Naive B cell (primary cell): ENCODE measurements around the gene ZNF143. TPM values are rescaled to one million over a fixed set of nuclear protein-coding genes. Genes with fewer than 3 reads are reported as not detected.
A peak's percentile ranks its signal among the peaks of the same experiment; 100 is the strongest.

Experiments used
- ATAC-seq, 2 donors: fragments of 150-1000 bp; cut with Tn5 transposase; 2 replicates each; pipeline ENCODE4 v1.10.0; 2021; ENCODE audit warnings: low read depth in 2 of 2, mild to moderate bottlenecking in 2 of 2, moderate library complexity in 2 of 2
- DNase-seq: peaks from one replicate; pipeline ENCODE4 v3.0.0; 2022
- H3K27ac Mint-ChIP-seq, 6 donors: one replicate each; pipeline ENCODE4 v1.8.0; 2020 to 2022; ENCODE audit warnings: mild to moderate bottlenecking in 6 of 6, mixed read lengths in 6 of 6, moderate library complexity in 5 of 6, inconsistent platforms in 2 of 6
- H3K27me3 Mint-ChIP-seq, 3 donors: one replicate each; pipeline ENCODE4 v1.8.0; 2021 to 2022; ENCODE audit warnings: mixed read lengths in 3 of 3, mild to moderate bottlenecking in 1 of 3
- H3K36me3 Mint-ChIP-seq, 2 donors: one replicate each; pipeline ENCODE4 v1.8.0; 2020 to 2022; ENCODE audit warnings: mixed read lengths in 2 of 2, inconsistent platforms in 1 of 2, mild to moderate bottlenecking in 1 of 2
- H3K4me1 Mint-ChIP-seq, 3 donors: one replicate each; pipeline ENCODE4 v1.8.0; 2020 to 2022; ENCODE audit warnings: mixed read lengths in 3 of 3, inconsistent platforms in 1 of 3, mild to moderate bottlenecking in 1 of 3, moderate library complexity in 1 of 3
- H3K4me3 Mint-ChIP-seq, 8 donors: one replicate each; pipeline ENCODE4 v1.8.0; 2020 to 2022; ENCODE audit warnings: mild to moderate bottlenecking in 8 of 8, mixed read lengths in 8 of 8, moderate library complexity in 8 of 8, inconsistent platforms in 2 of 8
- H3K9me3 Mint-ChIP-seq, 7 donors: one replicate each; pipeline ENCODE4 v1.8.0; 2020 to 2022; ENCODE audit warnings: mixed read lengths in 7 of 7, mild to moderate bottlenecking in 5 of 7, inconsistent platforms in 2 of 7, moderate library complexity in 1 of 7
- polyA plus RNA-seq, 6 donors: library from polyadenylated mRNA; unstranded; fragments of 300-500 nt; fragmentation: Illumina TruSeq; gene quantifications; one replicate each; pipeline ENCODE4 v1.2.3, GENCODE V29; 2021; ENCODE audit warnings: low read depth in 6 of 6

ZNF143 gene
- polyA plus RNA-seq, 6 donors from 2014 or later, result 16.0 to 46.8 (median 34.9) TPM

GRCh38 chr11:9576701-9577381 lies 116.0 kb downstream of the ZNF143 start:
- no peak for ATAC-seq
- no peaks in the 10 kb centered on the region for H3K9me3 Mint-ChIP-seq
- H3K36me3 Mint-ChIP-seq, result peaks cover 0 to 21% of the 10 kb centered on the region in 2 donors
- peaks cover 19 to 21% (median 21%) of the 10 kb centered on the region in 3 donors for H3K4me1 Mint-ChIP-seq
- H3K4me3 Mint-ChIP-seq, result peak overlapping the region in 4 of 8 donors; percentile 4 to 96 (median 94)
- DNase-seq, result no peak
- H3K27ac Mint-ChIP-seq, result peak overlapping the region in 1 of 6 donors; percentile 66
- no peaks in the 10 kb centered on the region for H3K27me3 Mint-ChIP-seq

GRCh38 chr11:9577556-9577955 lies 116.7 kb downstream of the ZNF143 start:
- Mint-ChIP-seq H3K36me3 (peaks cover 0 to 22% of the 10 kb centered on the region in 2 donors), H3K4me1 (peaks cover 14 to 21% (median 21%) of the 10 kb centered on the region in 3 donors), H3K9me3 (no peaks in the 10 kb centered on the region), H3K4me3 (peak overlapping the region in 5 of 8 donors; percentile 6 to 59 (median 50)), H3K27me3 (no peaks in the 10 kb centered on the region), H3K27ac (peak overlapping the region in 5 of 6 donors; percentile 10 to 66 (median 26))
- ATAC-seq (no peak), DNase-seq (no peak)

Other genes starting within 250 kb of the ZNF143 start
- gene DENND5A, start 195.7 kb upstream of the ZNF143 start, polyA plus RNA-seq, result 10 to 100 TPM; 12.1 to 22.9 (median 17.3) TPM
- 10 to 100 TPM in 1 of 6 donors, 1 to 10 TPM in 5; 5.2 to 10.4 (median 6.0) TPM for gene TMEM41B, start 146.4 kb upstream of the ZNF143 start, polyA plus RNA-seq
- gene IPO7, start 76.4 kb upstream of the ZNF143 start, polyA plus RNA-seq, result 10 to 100 TPM in 1 of 6 donors, 1 to 10 TPM in 5; 3.8 to 33.4 (median 5.5) TPM
- 10 to 100 TPM in 5 of 6 donors, 1 to 10 TPM in 1; 9.6 to 20.6 (median 16.2) TPM for gene WEE1, start 112.7 kb downstream of the ZNF143 start, polyA plus RNA-seq
- 100 to 1,000 TPM; 239 to 378 (median 304) TPM for gene SWAP70, start 203.1 kb downstream of the ZNF143 start, polyA plus RNA-seq